GM19397 (cell line): ENCODE data around the gene PRPF19.
"Not testable (repeated sequence)": the region's sequence is repeated elsewhere in the genome, so short reads cannot be mapped to it uniquely, and the experiment has no call there.

Source experiments
- ATAC-seq: cut with Tn5 transposase; IDR thresholded peaks from one replicate; pipeline ENCODE4 v1.9.1; 2021; ENCODE audit warnings: mild to moderate bottlenecking, moderate library complexity; ENCODE audit not compliant: unreplicated experiment

The PRPF19 gene

GRCh38 chr11:60910281-60910687, 3.9 kb upstream of the PRPF19 start:
- ATAC-seq: peak; percentile 27

- not testable (repeated sequence) for ATAC-seq
Observed at GRCh38 chr11:60909680-60910280, 3.4 kb upstream of the PRPF19 start.

- no peak for ATAC-seq
Observed at GRCh38 chr11:60908803-60909202, 2.4 kb upstream of the PRPF19 start.

GRCh38 chr11:60905551-60906113, 753 bp downstream of the PRPF19 start:
- no peak for ATAC-seq

- no peak for ATAC-seq
Observed at GRCh38 chr11:60905047-60905446, 1.3 kb downstream of the PRPF19 start.

- no peak for ATAC-seq
Observed at GRCh38 chr11:60902625-60903024, 3.8 kb downstream of the PRPF19 start.

GRCh38 chr11:60900673-60901404, 5.5 kb downstream of the PRPF19 start:
- ATAC-seq: no peak

GRCh38 chr11:60899977-60900376, 6.4 kb downstream of the PRPF19 start:
- no peak for ATAC-seq

GRCh38 chr11:60899046-60899936, 7.1 kb downstream of the PRPF19 start:
- ATAC-seq: no peak

GRCh38 chr11:60897496-60897895, 8.9 kb downstream of the PRPF19 start:
- ATAC-seq: no peak

GRCh38 chr11:60895687-60896086, 10.7 kb downstream of the PRPF19 start:
- no peak for ATAC-seq

- ATAC-seq: no peak
Observed at GRCh38 chr11:60891103-60891741, 15.2 kb downstream of the PRPF19 start.

- no peak for ATAC-seq
Observed at GRCh38 chr11:60890696-60891095, 15.7 kb downstream of the PRPF19 start.

- ATAC-seq: no peak
Observed at GRCh38 chr11:60889869-60890311, 16.5 kb downstream of the PRPF19 start.

GRCh38 chr11:60887556-60887955, 18.8 kb downstream of the PRPF19 start:
- no peak for ATAC-seq

- no peak for ATAC-seq
Observed at GRCh38 chr11:60880643-60881282, 25.6 kb downstream of the PRPF19 start.

GRCh38 chr11:60879971-60880588, 26.3 kb downstream of the PRPF19 start:
- no peak for ATAC-seq

- ATAC-seq: no peak
Observed at GRCh38 chr11:60879104-60879503, 27.3 kb downstream of the PRPF19 start.

GRCh38 chr11:60878245-60879101, 27.9 kb downstream of the PRPF19 start:
- ATAC-seq: no peak
